K562 (cell line): Measurements from ENCODE around the gene CCDC171. TPM values are rescaled to one million over a fixed set of nuclear protein-coding genes. Genes with fewer than 3 reads are reported as not detected.

Experiments used
- ELF1 ChIP-seq: fragments of 200-800 bp; sonication (Bioruptor generic); IDR thresholded peaks from 2 replicates; pipeline ENCODE4 v1.6.1; 2016; ENCODE audit warnings: missing genetic modification characterization, missing compliant biosample characterization
- HDAC8 ChIP-seq: fragments of 450-650 bp; IDR thresholded peaks from 2 replicates; pipeline ENCODE4 v1.6.1; 2016; ENCODE audit warnings: mild to moderate bottlenecking, missing genetic modification characterization, moderate library complexity, missing compliant biosample characterization
- JUNB ChIP-seq: fragments of 450-650 bp; formaldehyde crosslinking; conservative IDR thresholded peaks from 2 replicates; pipeline ENCODE4 v1.4.0; 2020; ENCODE audit warnings: mild to moderate bottlenecking
- KHSRP ChIP-seq: fragments of 450-650 bp; IDR thresholded peaks from 2 replicates; pipeline ENCODE4 v1.6.1; 2017
- NCOA6 ChIP-seq: fragments of 450-650 bp; IDR thresholded peaks from 2 replicates; pipeline ENCODE4 v1.6.1; 2017; ENCODE audit warnings: mild to moderate bottlenecking
- TRIM24 ChIP-seq, 2 experiments: fragments of 450-650 bp; IDR thresholded peaks; 2 replicates each; pipeline ENCODE4 v1.6.1; 2016
- TRIM28 ChIP-seq: fragments of 450-650 bp; IDR thresholded peaks from 2 replicates; pipeline ENCODE4 v1.6.1; 2017
- polyA plus RNA-seq, 8 experiments: library from polyadenylated mRNA; depleted of rRNA in 4 of 8; stranded (reverse) in 5 of 8; unstranded in 3 of 8; fragments of >200 nt; fragmentation: Nextera tagmentation in 2 of 8; fragmentation: Illumina TruSeq in 1 of 8; extraction: Ambion mirVana in 2 of 8; extraction: Trizol in 1 of 8; gene quantifications; 2 replicates each; pipeline versions ENCODE4 v1.2.1 to v1.2.3, GENCODE V29; 2011 to 2014; ENCODE audit warnings: inconsistent platforms in 1 of 8, missing spikeins in 1 of 8
- total RNA-seq, 7 experiments: library from RNA; depleted of rRNA in 6 of 7; stranded (reverse); fragments of >200 nt in 6 of 7; fragmentation: Illumina TruSeq in 2 of 7; extraction: Trizol in 2 of 7; gene quantifications; 2 replicates each; pipeline versions ENCODE4 v1.2.1 to v1.2.3, GENCODE V29; 2011 to 2021; ENCODE audit warnings: low replicate concordance in 1 of 7
- TF ChIP-seq, protein P1 (sequence below), 2 experiments: fragments of 450-650 bp; formaldehyde crosslinking in 1 of 2; IDR thresholded peaks; 2 replicates each; pipeline versions ENCODE4 v1.4.0 to v1.6.1; 2014 to 2020; ENCODE audit warnings: mild to moderate bottlenecking in 2 of 2, borderline replicate concordance in 1 of 2, low read depth in 1 of 2
- TF ChIP-seq, protein P2 (sequence below): sonication (generic); formaldehyde crosslinking; IDR thresholded peaks from 2 replicates; pipeline ENCODE4 v1.8.1; 2023; ENCODE audit warnings: mild to moderate bottlenecking, missing genetic modification reagents

The CCDC171 gene
- total and polyA plus RNA-seq, 9 of the 15 experiments (the other 6 are each of a cell fraction or from before 2014, with no cell fraction given) = 0.08 to 3.8 (median 0.27) TPM

DNA sequence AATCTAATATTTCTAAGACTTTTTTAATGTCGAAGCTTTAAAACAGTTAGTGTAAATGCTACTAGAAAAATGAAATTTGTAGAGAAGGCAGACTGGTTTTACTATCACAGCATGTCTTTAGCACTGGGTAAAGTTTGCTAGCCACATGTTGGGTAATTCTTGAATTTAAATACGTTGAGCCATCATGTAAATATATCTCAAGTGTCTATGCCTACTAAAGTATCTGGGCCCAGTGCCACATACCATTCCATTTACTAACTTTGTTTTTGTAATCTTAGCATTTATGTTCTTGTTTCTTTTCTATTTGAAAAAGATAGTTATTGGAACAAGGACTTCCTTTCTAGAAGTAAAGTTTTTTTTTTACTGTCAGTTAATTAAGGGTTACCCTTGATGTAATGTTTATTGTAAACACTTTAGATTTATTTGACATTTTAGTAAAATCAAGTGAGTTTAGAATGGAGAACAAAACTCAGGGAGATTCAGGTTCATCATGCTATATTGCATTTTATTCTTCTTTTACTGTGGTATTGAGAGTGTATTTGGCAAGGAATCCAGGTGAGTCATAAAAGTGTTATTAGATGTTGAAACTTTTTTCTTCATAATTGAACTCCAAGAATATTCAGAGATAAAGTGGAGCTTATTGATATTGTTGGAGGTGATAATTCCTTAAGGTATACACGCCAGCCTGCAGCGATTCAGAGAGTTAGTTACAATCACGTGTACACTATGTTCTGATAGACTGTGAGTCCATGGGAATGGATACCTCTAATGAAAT is 182.4 kb downstream of the CCDC171 start (continued):
- TF ChIP-seq, protein P1, sequence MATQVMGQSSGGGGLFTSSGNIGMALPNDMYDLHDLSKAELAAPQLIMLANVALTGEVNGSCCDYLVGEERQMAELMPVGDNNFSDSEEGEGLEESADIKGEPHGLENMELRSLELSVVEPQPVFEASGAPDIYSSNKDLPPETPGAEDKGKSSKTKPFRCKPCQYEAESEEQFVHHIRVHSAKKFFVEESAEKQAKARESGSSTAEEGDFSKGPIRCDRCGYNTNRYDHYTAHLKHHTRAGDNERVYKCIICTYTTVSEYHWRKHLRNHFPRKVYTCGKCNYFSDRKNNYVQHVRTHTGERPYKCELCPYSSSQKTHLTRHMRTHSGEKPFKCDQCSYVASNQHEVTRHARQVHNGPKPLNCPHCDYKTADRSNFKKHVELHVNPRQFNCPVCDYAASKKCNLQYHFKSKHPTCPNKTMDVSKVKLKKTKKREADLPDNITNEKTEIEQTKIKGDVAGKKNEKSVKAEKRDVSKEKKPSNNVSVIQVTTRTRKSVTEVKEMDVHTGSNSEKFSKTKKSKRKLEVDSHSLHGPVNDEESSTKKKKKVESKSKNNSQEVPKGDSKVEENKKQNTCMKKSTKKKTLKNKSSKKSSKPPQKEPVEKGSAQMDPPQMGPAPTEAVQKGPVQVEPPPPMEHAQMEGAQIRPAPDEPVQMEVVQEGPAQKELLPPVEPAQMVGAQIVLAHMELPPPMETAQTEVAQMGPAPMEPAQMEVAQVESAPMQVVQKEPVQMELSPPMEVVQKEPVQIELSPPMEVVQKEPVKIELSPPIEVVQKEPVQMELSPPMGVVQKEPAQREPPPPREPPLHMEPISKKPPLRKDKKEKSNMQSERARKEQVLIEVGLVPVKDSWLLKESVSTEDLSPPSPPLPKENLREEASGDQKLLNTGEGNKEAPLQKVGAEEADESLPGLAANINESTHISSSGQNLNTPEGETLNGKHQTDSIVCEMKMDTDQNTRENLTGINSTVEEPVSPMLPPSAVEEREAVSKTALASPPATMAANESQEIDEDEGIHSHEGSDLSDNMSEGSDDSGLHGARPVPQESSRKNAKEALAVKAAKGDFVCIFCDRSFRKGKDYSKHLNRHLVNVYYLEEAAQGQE (IDR thresholded peaks at IDR 0.05; ENCODE audit: borderline replicate concordance) = no peak
- TF ChIP-seq, protein P1 (CRISPR knock-in tag; IDR thresholded peaks at IDR 0.05; ENCODE audit: low read depth) = no peak
- TF ChIP-seq TRIM28 (no peak), HDAC8 (no peak), KHSRP (no peak), JUNB (CRISPR knock-in tag) (no peak), ELF1 (tag) (no peak), NCOA6 (no peak), TRIM24 (IDR thresholded peaks at IDR 0.05) (no peak)
- TF ChIP-seq, protein P2, sequence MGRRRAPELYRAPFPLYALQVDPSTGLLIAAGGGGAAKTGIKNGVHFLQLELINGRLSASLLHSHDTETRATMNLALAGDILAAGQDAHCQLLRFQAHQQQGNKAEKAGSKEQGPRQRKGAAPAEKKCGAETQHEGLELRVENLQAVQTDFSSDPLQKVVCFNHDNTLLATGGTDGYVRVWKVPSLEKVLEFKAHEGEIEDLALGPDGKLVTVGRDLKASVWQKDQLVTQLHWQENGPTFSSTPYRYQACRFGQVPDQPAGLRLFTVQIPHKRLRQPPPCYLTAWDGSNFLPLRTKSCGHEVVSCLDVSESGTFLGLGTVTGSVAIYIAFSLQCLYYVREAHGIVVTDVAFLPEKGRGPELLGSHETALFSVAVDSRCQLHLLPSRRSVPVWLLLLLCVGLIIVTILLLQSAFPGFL (CRISPR knock-in tag) = no peak
- TF ChIP-seq, all 486 proteins: peak for 0
